ENCODE results near the gene THAP5.
"Not testable (repeated sequence)": the region's sequence is repeated elsewhere in the genome, so short reads cannot be mapped to it uniquely, and the experiment has no call there.

THAP5 gene

DNA sequence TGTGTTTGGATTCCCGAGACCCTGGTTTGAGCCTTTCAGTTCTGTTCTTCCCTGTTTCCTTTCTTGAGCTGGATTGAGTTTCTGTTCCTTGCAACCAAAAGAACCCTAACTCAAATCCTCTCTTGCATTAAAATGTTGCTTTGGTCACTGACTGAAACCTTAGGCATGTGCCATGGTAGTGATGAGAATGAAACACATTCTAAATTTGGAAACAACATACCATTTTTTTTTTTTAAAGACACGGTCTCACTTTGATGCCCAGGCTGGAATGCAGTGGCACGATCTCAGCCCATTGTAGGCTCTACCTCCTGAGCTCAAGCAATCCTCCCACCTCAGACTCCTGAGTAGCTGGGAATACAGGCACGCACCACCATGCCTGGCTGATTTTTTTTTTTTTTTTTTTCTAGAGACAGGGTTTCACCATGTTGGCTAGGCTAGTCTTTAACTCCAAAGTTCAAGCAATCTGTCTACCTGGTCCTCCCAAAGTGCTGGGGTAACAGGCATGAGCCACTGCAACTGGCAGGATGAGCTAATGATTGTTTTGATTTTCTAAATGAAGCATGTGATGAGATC is 8.4 kb downstream of the THAP5 start:
- no peak for ATAC-seq (ENCODE audit: insufficient read depth, low read depth)
- H3K36me3 ChIP-seq (ENCODE audit: insufficient read depth, low read length), result peaks cover 17% of the 10 kb centered on the region; the same call in 1 of the 2 replicates
- H2AFZ ChIP-seq (ENCODE audit: low read depth, low read length), result no peak overlapping the region
- no peak overlapping the region for H3K4me3 ChIP-seq (ENCODE audit: low read depth in 1 of 2, low read length in 2 of 2)
- H3K4me2 ChIP-seq (ENCODE audit: insufficient read depth, low read length), result no peak overlapping the region
- DNase-seq, result no peak
- H3K4me1 ChIP-seq (ENCODE audit: insufficient read depth, low read length), result no peaks in the 10 kb centered on the region
- H3K9ac ChIP-seq (ENCODE audit: low read depth, low read length), result no peak overlapping the region
- no peaks in the 10 kb centered on the region for H4K20me1 ChIP-seq (ENCODE audit: insufficient read depth, low read length)
- no peaks in the 10 kb centered on the region for H3K27me3 ChIP-seq (ENCODE audit: insufficient read depth, low read length, poor library complexity)
- no peak overlapping the region for H3K27ac ChIP-seq (ENCODE audit: low read length)
- peaks cover 12% of the 10 kb centered on the region for H3K79me2 ChIP-seq (ENCODE audit: insufficient read depth, low read length)
- no peak for TF ChIP-seq EZH2 (IDR thresholded peaks at IDR 0.05; ENCODE audit: borderline replicate concordance, low read depth, low read length, severe bottlenecking)
- peaks cover 18% of the 10 kb centered on the region for H3K9me3 ChIP-seq (ENCODE audit: insufficient read depth, low read length, severe bottlenecking)

- H3K4me2 ChIP-seq (ENCODE audit: insufficient read depth, low read length), result no peak overlapping the region
- H3K4me1 ChIP-seq (ENCODE audit: insufficient read depth, low read length), result no peaks in the 10 kb centered on the region
- H3K36me3 ChIP-seq (ENCODE audit: insufficient read depth, low read length), result peaks cover 3% of the 10 kb centered on the region; the same call in 1 of the 2 replicates
- peaks cover 1% of the 10 kb centered on the region; the same call in 1 of the 2 replicates for H3K79me2 ChIP-seq (ENCODE audit: insufficient read depth, low read length)
- H3K27ac ChIP-seq (ENCODE audit: low read length), result no peak overlapping the region
- DNase-seq, result no peak
- peaks cover 22% of the 10 kb centered on the region for H3K9me3 ChIP-seq (ENCODE audit: insufficient read depth, low read length, severe bottlenecking)
- ATAC-seq (ENCODE audit: insufficient read depth, low read depth), result no peak
- H3K4me3 ChIP-seq (ENCODE audit: low read depth in 1 of 2, low read length in 2 of 2), result no peak overlapping the region
- H4K20me1 ChIP-seq (ENCODE audit: insufficient read depth, low read length), result no peaks in the 10 kb centered on the region
- no peaks in the 10 kb centered on the region for H3K27me3 ChIP-seq (ENCODE audit: insufficient read depth, low read length, poor library complexity)
- no peak overlapping the region for H2AFZ ChIP-seq (ENCODE audit: low read depth, low read length)
- TF ChIP-seq, protein P1, sequence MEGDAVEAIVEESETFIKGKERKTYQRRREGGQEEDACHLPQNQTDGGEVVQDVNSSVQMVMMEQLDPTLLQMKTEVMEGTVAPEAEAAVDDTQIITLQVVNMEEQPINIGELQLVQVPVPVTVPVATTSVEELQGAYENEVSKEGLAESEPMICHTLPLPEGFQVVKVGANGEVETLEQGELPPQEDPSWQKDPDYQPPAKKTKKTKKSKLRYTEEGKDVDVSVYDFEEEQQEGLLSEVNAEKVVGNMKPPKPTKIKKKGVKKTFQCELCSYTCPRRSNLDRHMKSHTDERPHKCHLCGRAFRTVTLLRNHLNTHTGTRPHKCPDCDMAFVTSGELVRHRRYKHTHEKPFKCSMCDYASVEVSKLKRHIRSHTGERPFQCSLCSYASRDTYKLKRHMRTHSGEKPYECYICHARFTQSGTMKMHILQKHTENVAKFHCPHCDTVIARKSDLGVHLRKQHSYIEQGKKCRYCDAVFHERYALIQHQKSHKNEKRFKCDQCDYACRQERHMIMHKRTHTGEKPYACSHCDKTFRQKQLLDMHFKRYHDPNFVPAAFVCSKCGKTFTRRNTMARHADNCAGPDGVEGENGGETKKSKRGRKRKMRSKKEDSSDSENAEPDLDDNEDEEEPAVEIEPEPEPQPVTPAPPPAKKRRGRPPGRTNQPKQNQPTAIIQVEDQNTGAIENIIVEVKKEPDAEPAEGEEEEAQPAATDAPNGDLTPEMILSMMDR (IDR thresholded peaks at IDR 0.05; ENCODE audit: borderline replicate concordance, extremely low read depth, low read length, poor library complexity, severe bottlenecking), result no peak
- no peak for TF ChIP-seq EZH2 (IDR thresholded peaks at IDR 0.05; ENCODE audit: borderline replicate concordance, low read depth, low read length, severe bottlenecking)
- no peak overlapping the region for H3K9ac ChIP-seq (ENCODE audit: low read depth, low read length)
Measured at GRCh38 chr7:108559253-108559652, 10.3 kb downstream of the THAP5 start.

DNA sequence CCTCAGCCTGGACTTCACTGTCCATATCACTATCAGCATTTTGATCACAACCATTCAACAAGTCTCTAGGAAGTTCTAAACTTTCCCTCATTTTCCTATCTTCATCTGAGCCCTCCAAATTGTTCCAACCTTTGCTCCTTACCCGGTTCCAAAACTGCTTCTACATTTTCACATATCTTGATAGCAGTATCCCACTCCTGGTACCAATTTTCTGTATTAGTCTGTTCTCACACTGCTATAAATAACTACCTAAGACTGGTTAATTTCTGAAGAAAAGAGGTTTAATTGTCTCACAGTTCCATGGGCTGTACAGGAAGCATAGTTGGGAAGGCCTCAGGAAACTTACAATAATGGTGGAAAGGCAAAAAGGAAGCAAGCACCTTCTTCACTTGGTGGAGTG is 11.9 kb downstream of the THAP5 start:
- Histone ChIP-seq H3K4me3 (ENCODE audit: low read depth in 1 of 2, low read length in 2 of 2) (no peak overlapping the region), H3K79me2 (ENCODE audit: insufficient read depth, low read length) (no peaks in the 10 kb centered on the region), H3K27ac (ENCODE audit: low read length) (no peak overlapping the region), H3K4me1 (ENCODE audit: insufficient read depth, low read length) (no peaks in the 10 kb centered on the region), H3K9ac (ENCODE audit: low read depth, low read length) (no peak overlapping the region), H3K9me3 (ENCODE audit: insufficient read depth, low read length, severe bottlenecking) (peaks cover 22% of the 10 kb centered on the region), H3K36me3 (ENCODE audit: insufficient read depth, low read length) (peaks cover 3% of the 10 kb centered on the region; the same call in 1 of the 2 replicates), H4K20me1 (ENCODE audit: insufficient read depth, low read length) (no peaks in the 10 kb centered on the region), H3K4me2 (ENCODE audit: insufficient read depth, low read length) (no peak overlapping the region), H2AFZ (ENCODE audit: low read depth, low read length) (no peak overlapping the region), H3K27me3 (ENCODE audit: insufficient read depth, low read length, poor library complexity) (no peaks in the 10 kb centered on the region)
- no peak for ATAC-seq (ENCODE audit: insufficient read depth, low read depth)
- DNase-seq, result no peak
- no peak for TF ChIP-seq EZH2 (IDR thresholded peaks at IDR 0.05; ENCODE audit: borderline replicate concordance, low read depth, low read length, severe bottlenecking)
- TF ChIP-seq, protein P1 (IDR thresholded peaks at IDR 0.05; ENCODE audit: borderline replicate concordance, extremely low read depth, low read length, poor library complexity, severe bottlenecking), result no peak

GRCh38 chr7:108557191-108557590 is 12.3 kb downstream of the THAP5 start:
- H3K4me2 ChIP-seq (ENCODE audit: insufficient read depth, low read length), result no peak overlapping the region
- no peaks in the 10 kb centered on the region for H3K79me2 ChIP-seq (ENCODE audit: insufficient read depth, low read length)

GRCh38 chr7:108556665-108557064 is 12.8 kb downstream of the THAP5 start:
- not testable (repeated sequence) for ATAC-seq (ENCODE audit: insufficient read depth, low read depth); H3K4me1 ChIP-seq (ENCODE audit: insufficient read depth, low read length); H3K4me2 ChIP-seq (ENCODE audit: insufficient read depth, low read length); H3K4me3 ChIP-seq (ENCODE audit: low read depth in 1 of 2, low read length in 2 of 2); H3K27me3 ChIP-seq (ENCODE audit: insufficient read depth, low read length, poor library complexity); H2AFZ ChIP-seq (ENCODE audit: low read depth, low read length); H3K27ac ChIP-seq (ENCODE audit: low read length); H4K20me1 ChIP-seq (ENCODE audit: insufficient read depth, low read length); H3K36me3 ChIP-seq (ENCODE audit: insufficient read depth, low read length); H3K79me2 ChIP-seq (ENCODE audit: insufficient read depth, low read length); DNase-seq; H3K9ac ChIP-seq (ENCODE audit: low read depth, low read length)
- peaks cover 22% of the 10 kb centered on the region for H3K9me3 ChIP-seq (ENCODE audit: insufficient read depth, low read length, severe bottlenecking)

More at GRCh38 chr7:108557191-108557590, 12.3 kb downstream of the THAP5 start:
- Histone ChIP-seq H3K9me3 (ENCODE audit: insufficient read depth, low read length, severe bottlenecking) (peaks cover 22% of the 10 kb centered on the region), H3K36me3 (ENCODE audit: insufficient read depth, low read length) (peaks cover 3% of the 10 kb centered on the region; the same call in 1 of the 2 replicates), H3K4me3 (ENCODE audit: low read depth in 1 of 2, low read length in 2 of 2) (no peak overlapping the region), H3K27me3 (ENCODE audit: insufficient read depth, low read length, poor library complexity) (no peaks in the 10 kb centered on the region), H2AFZ (ENCODE audit: low read depth, low read length) (no peak overlapping the region), H4K20me1 (ENCODE audit: insufficient read depth, low read length) (no peaks in the 10 kb centered on the region), H3K27ac (ENCODE audit: low read length) (no peak overlapping the region), H3K4me1 (ENCODE audit: insufficient read depth, low read length) (no peaks in the 10 kb centered on the region), H3K9ac (ENCODE audit: low read depth, low read length) (no peak overlapping the region)
- DNase-seq, result no peak
- no peak for ATAC-seq (ENCODE audit: insufficient read depth, low read depth)
- TF ChIP-seq, protein P1 (IDR thresholded peaks at IDR 0.05; ENCODE audit: borderline replicate concordance, extremely low read depth, low read length, poor library complexity, severe bottlenecking), result no peak
- no peak for TF ChIP-seq EZH2 (IDR thresholded peaks at IDR 0.05; ENCODE audit: borderline replicate concordance, low read depth, low read length, severe bottlenecking)

Measured in DND-41 (cell line).